Measurements from ENCODE around the gene CIB4.

DNA sequence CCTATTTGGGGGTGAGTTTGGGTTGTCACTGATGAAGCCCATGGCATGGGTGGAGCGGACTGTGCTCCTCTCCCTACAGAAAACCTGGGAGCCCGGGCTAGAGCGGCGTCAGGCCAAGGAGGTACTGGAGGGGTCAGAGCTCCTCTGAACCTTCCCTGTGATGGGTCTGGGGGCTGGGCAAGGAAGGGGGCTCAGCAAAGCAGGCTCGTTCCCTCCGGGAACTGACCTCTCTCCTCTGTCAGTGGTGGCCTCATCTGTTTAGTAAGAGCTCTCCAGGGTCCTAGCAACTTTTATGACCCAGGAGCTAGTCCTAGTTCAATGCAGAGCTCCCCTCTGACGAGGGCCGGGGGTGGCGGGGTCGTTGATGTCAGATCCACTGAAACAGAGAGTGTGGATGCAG, 100.9 kb downstream of the CIB4 start:
- TF ChIP-seq, protein P1, sequence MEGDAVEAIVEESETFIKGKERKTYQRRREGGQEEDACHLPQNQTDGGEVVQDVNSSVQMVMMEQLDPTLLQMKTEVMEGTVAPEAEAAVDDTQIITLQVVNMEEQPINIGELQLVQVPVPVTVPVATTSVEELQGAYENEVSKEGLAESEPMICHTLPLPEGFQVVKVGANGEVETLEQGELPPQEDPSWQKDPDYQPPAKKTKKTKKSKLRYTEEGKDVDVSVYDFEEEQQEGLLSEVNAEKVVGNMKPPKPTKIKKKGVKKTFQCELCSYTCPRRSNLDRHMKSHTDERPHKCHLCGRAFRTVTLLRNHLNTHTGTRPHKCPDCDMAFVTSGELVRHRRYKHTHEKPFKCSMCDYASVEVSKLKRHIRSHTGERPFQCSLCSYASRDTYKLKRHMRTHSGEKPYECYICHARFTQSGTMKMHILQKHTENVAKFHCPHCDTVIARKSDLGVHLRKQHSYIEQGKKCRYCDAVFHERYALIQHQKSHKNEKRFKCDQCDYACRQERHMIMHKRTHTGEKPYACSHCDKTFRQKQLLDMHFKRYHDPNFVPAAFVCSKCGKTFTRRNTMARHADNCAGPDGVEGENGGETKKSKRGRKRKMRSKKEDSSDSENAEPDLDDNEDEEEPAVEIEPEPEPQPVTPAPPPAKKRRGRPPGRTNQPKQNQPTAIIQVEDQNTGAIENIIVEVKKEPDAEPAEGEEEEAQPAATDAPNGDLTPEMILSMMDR (conservative IDR thresholded peaks at IDR 0.05; ENCODE audit: low read depth, low read length), result no peak
- no peak for TF ChIP-seq EZH2 (IDR thresholded peaks at IDR 0.05; ENCODE audit: borderline replicate concordance, low read depth, low read length, poor library complexity, severe bottlenecking)
